Hepatocyte (in vitro differentiated cells): Measurements from ENCODE around the gene GALNTL6.

ENCODE experiments used
- EZH2 ChIP-seq: fragments of 200-600 bp; sonication (generic); IDR thresholded peaks from 2 replicates; pipeline ENCODE4 v1.6.1; 2016; ENCODE audit warnings: antibody characterized with exemption, mild to moderate bottlenecking, borderline replicate concordance
- EZH2phosphoT487 ChIP-seq: fragments of 200-600 bp; sonication (generic); IDR thresholded peaks from one replicate; pipeline ENCODE4 v1.6.1; 2018; ENCODE audit warnings: antibody characterized with exemption, mild to moderate bottlenecking, low read depth, moderate library complexity; ENCODE audit not compliant: unreplicated experiment, severe bottlenecking
- TF ChIP-seq, protein P1 (sequence below): fragments of 200-600 bp; sonication (generic); IDR thresholded peaks from 2 replicates; pipeline ENCODE4 v1.5.1; 2016; ENCODE audit warnings: antibody characterized with exemption, mild to moderate bottlenecking; ENCODE audit not compliant: poor library complexity

- TF ChIP-seq, protein P1, sequence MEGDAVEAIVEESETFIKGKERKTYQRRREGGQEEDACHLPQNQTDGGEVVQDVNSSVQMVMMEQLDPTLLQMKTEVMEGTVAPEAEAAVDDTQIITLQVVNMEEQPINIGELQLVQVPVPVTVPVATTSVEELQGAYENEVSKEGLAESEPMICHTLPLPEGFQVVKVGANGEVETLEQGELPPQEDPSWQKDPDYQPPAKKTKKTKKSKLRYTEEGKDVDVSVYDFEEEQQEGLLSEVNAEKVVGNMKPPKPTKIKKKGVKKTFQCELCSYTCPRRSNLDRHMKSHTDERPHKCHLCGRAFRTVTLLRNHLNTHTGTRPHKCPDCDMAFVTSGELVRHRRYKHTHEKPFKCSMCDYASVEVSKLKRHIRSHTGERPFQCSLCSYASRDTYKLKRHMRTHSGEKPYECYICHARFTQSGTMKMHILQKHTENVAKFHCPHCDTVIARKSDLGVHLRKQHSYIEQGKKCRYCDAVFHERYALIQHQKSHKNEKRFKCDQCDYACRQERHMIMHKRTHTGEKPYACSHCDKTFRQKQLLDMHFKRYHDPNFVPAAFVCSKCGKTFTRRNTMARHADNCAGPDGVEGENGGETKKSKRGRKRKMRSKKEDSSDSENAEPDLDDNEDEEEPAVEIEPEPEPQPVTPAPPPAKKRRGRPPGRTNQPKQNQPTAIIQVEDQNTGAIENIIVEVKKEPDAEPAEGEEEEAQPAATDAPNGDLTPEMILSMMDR, result no peak
- TF ChIP-seq EZH2, result no peak
- TF ChIP-seq EZH2phosphoT487, result no peak
These were observed 1150.5 kb downstream of the GALNTL6 start for GRCh38 chr4:172963498-172964294.
